AML-193 (cell line): Measurements from ENCODE around the gene KCNRG.
A peak's percentile ranks its signal among the peaks of the same experiment; 100 is the strongest.
"Not testable (repeated sequence)": the region's sequence is repeated elsewhere in the genome, so short reads cannot be mapped to it uniquely, and the experiment has no call there.

Experiments used
- DNase-seq, 2 experiments: peaks; one replicate each; lab custom pipeline; 2025; lab: John Stamatoyannopoulos, UW

KCNRG gene

GRCh38 chr13:50012396-50013169, 2.7 kb upstream of the KCNRG start:
- no peak for DNase-seq

GRCh38 chr13:50014386-50014785, 858 bp upstream of the KCNRG start:
- DNase-seq: no peak

- DNase-seq: no peak
Observed at GRCh38 chr13:50015750-50016149, 506 bp downstream of the KCNRG start.

GRCh38 chr13:50016444-50016843, 1.2 kb downstream of the KCNRG start:
- no peak for DNase-seq

- no peak for DNase-seq
Observed at GRCh38 chr13:50017819-50018218, 2.6 kb downstream of the KCNRG start.

GRCh38 chr13:50025436-50025835, 10.2 kb downstream of the KCNRG start:
- DNase-seq: no peak

- DNase-seq: no peak
Observed at GRCh38 chr13:50026788-50027473, 11.7 kb downstream of the KCNRG start.

- no peak for DNase-seq
Observed at GRCh38 chr13:50030315-50030714, 15.1 kb downstream of the KCNRG start.

GRCh38 chr13:50033725-50034124, 18.5 kb downstream of the KCNRG start:
- no peak for DNase-seq

GRCh38 chr13:50037788-50038187, 22.5 kb downstream of the KCNRG start:
- no peak for DNase-seq

- DNase-seq: no peak
Observed at GRCh38 chr13:50038266-50038665, 23.0 kb downstream of the KCNRG start.

- no peak for DNase-seq
Observed at GRCh38 chr13:50052478-50052877, 37.2 kb downstream of the KCNRG start.

- no peak for DNase-seq
Observed at GRCh38 chr13:50053844-50054243, 38.6 kb downstream of the KCNRG start.

- DNase-seq: no peak
Observed at GRCh38 chr13:50055454-50055853, 40.2 kb downstream of the KCNRG start.

- DNase-seq: no peak
Observed at GRCh38 chr13:50060718-50061117, 45.5 kb downstream of the KCNRG start.

GRCh38 chr13:50062336-50062735, 47.1 kb downstream of the KCNRG start:
- DNase-seq: not testable (repeated sequence)

- DNase-seq: no peak
Observed at GRCh38 chr13:50065712-50066111, 50.5 kb downstream of the KCNRG start.

- DNase-seq: no peak
Observed at GRCh38 chr13:50068508-50068907, 53.3 kb downstream of the KCNRG start.

- peak; percentile 36 to 55 for DNase-seq
Observed at GRCh38 chr13:50069261-50069660, 54.0 kb downstream of the KCNRG start.

- DNase-seq: no peak
Observed at GRCh38 chr13:50070186-50070585, 54.9 kb downstream of the KCNRG start.
